Measurements from ENCODE around the gene MAPK1.

The MAPK1 gene

DNA sequence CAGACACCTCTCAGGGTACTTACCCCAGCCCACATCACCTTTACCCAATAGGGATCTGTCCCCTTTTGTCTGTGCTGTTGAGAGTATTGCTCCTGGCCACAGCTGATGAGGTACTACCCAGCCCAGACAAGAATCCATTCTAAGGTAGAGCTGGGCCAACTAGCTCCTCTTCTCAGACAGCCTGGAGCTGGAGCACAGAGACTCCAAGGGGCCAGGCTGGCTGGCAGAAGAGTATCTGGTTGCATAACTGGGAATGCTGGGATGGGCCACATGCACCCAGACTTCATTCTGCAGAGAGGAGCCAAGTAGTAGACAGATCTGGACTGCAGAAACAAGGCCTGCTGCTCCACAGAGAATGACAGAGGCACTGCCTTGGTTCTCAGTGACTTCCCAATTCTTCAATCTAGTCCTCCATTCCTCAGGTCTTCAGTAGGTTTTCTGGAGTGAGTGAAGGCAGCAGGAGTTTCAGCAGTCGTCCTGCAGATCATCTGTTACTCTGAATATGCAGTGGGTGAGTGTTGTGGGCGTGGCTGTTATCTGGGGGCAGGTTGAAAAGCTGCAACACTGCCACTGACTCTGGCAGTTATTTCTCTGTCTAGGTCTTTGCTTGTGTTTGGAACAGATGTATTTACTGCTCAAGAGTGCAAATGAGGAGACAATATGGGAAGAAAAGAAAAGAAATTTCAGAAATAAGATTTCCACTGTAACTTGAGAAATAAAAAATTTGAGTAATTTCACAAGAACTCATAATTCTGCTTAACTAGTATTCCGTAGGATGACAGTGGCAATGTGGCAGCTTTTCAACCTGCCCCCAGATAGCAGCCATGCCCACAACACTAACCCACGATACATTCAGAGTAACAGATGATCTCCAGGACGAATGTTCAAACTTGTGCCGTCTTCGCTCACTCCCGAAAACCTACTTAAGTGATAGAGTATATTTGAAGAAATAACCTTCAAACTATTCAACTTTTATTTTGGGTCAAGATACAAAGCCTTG lies 34.9 kb downstream of the MAPK1 start:
- peak; percentile 39 for ATAC-seq

GRCh38 chr22:21829523-21829922 lies 37.9 kb downstream of the MAPK1 start:
- TF ChIP-seq RARB (CRISPR knock-in tag; IDR thresholded peaks at IDR 0.05), result no peak
- no peak for TF ChIP-seq CSRNP3 (CRISPR knock-in tag; IDR thresholded peaks at IDR 0.05)
- TF ChIP-seq ESRRG (CRISPR knock-in tag; IDR thresholded peaks at IDR 0.05), result no peak
- no peak for TF ChIP-seq OSR1 (CRISPR knock-in tag; IDR thresholded peaks at IDR 0.05)
- TF ChIP-seq ZFP30 (CRISPR knock-in tag; IDR thresholded peaks at IDR 0.05), result no peak
- TF ChIP-seq PPARA (CRISPR knock-in tag; IDR thresholded peaks at IDR 0.05; ENCODE audit: borderline replicate concordance), result no peak
- no peak for TF ChIP-seq ZFP3 (CRISPR knock-in tag; IDR thresholded peaks at IDR 0.05)
- no peak for TF ChIP-seq ZC3H10 (CRISPR knock-in tag; IDR thresholded peaks at IDR 0.05)
- no peak for TF ChIP-seq CSDC2 (CRISPR knock-in tag; IDR thresholded peaks at IDR 0.05)
- no peak for ATAC-seq

More for the DNA sequence above, 34.9 kb downstream of the MAPK1 start:
- TF ChIP-seq CSRNP3 (CRISPR knock-in tag; IDR thresholded peaks at IDR 0.05) (no peak), CSDC2 (CRISPR knock-in tag; IDR thresholded peaks at IDR 0.05) (no peak), BACH2 (CRISPR knock-in tag; IDR thresholded peaks at IDR 0.05; ENCODE audit: borderline replicate concordance) (no peak), TSHZ2 (CRISPR knock-in tag; IDR thresholded peaks at IDR 0.05) (no peak), ZNF565 (CRISPR knock-in tag; conservative IDR thresholded peaks at IDR 0.05; ENCODE audit: low read depth) (no peak), ESRRG (CRISPR knock-in tag; IDR thresholded peaks at IDR 0.05) (no peak)

GRCh38 chr22:21828268-21828638 lies 39.2 kb downstream of the MAPK1 start:
- TF ChIP-seq ZFP3 (CRISPR knock-in tag; IDR thresholded peaks at IDR 0.05) (no peak), OSR1 (CRISPR knock-in tag; IDR thresholded peaks at IDR 0.05) (no peak), PATZ1 (CRISPR knock-in tag; IDR thresholded peaks at IDR 0.05; ENCODE audit: borderline replicate concordance) (no peak), ISL1 (CRISPR knock-in tag; IDR thresholded peaks at IDR 0.05) (no peak), POU6F1 (CRISPR knock-in tag; IDR thresholded peaks at IDR 0.05; ENCODE audit: borderline replicate concordance, low read depth) (no peak), TOX (CRISPR knock-in tag; IDR thresholded peaks at IDR 0.05; ENCODE audit: borderline replicate concordance) (no peak), BACH2 (CRISPR knock-in tag; IDR thresholded peaks at IDR 0.05; ENCODE audit: borderline replicate concordance) (no peak)
- ATAC-seq, result no peak

All from SK-N-SH treated with all-trans-retinoic acid at 6 μM for 48 hours (cell line).